PC-3 (cell line): ENCODE measurements around the gene RARRES2. TPM values are rescaled to one million over a fixed set of nuclear protein-coding genes. Genes with fewer than 3 reads are reported as not detected.
"Not testable (repeated sequence)": the region's sequence is repeated elsewhere in the genome, so short reads cannot be mapped to it uniquely, and the experiment has no call there.

Source experiments
- ATAC-seq: fragments of 200-7000 bp; cut with Tn5 transposase; 2 replicates; pipeline ENCODE4 v1.9.1; 2020; ENCODE audit warnings: mild to moderate bottlenecking, moderate library complexity
- BruUV-seq: library from RNA; stranded (reverse); fragments of 400-500 nt; replicated peaks from 2 replicates; lab custom pipeline; 2021; lab: Mats Ljungman, UMichigan
- CTCF ChIA-PET: fragments of 300-600 bp; sonication (Branson Sonifier 250); formaldehyde crosslinking; loops from one replicate; lab custom pipeline; 2022; ENCODE audit warnings: antibody characterized with exemption; lab: Charles Lee
- POLR2A ChIA-PET: fragments of 300-600 bp; sonication (Branson Sonifier 250); formaldehyde crosslinking; loops from one replicate; lab custom pipeline; 2022; ENCODE audit warnings: antibody characterized with exemption; ENCODE audit not compliant: unreplicated experiment; lab: Charles Lee
- DNase-seq: peaks from one replicate; pipeline ENCODE4 v3.0.0-alpha.2; 2015
- H2AFZ ChIP-seq: fragments of 300-600 bp; sonication (generic); 2 replicates; pipeline ENCODE4 v1.6.0; 2016; ENCODE audit warnings: antibody characterized with exemption, low read length
- H3F3A ChIP-seq: fragments of 300-600 bp; sonication (generic); one replicate; pipeline ENCODE4 v1.6.0; 2017; ENCODE audit warnings: antibody characterized with exemption, low read length, control low read depth, mild to moderate bottlenecking; ENCODE audit not compliant: unreplicated experiment
- H3K27ac ChIP-seq: fragments of 300-600 bp; sonication (generic); 2 replicates; pipeline ENCODE4 v1.5.1; 2016; ENCODE audit warnings: mild to moderate bottlenecking, low read length
- H3K27me3 ChIP-seq: fragments of 300-600 bp; sonication (generic); 2 replicates; pipeline ENCODE4 v1.6.1; 2016; ENCODE audit warnings: low read length, mixed read lengths
- H3K36me3 ChIP-seq: fragments of 300-600 bp; sonication (generic); 2 replicates; pipeline ENCODE4 v1.6.1; 2016; ENCODE audit warnings: low read depth, mixed run types, low read length, mixed read lengths
- H3K4me1 ChIP-seq: fragments of 300-600 bp; sonication (generic); 2 replicates; pipeline ENCODE4 v1.5.1; 2016; ENCODE audit warnings: low read length; ENCODE audit not compliant: insufficient read depth
- H3K4me2 ChIP-seq: fragments of 300-600 bp; sonication (generic); 2 replicates; pipeline ENCODE4 v1.6.0; 2016; ENCODE audit warnings: low read length
- H3K4me3 ChIP-seq: fragments of 300-600 bp; sonication (generic); 2 replicates; pipeline ENCODE4 v1.5.1; 2016; ENCODE audit warnings: mild to moderate bottlenecking, low read length, mixed read lengths
- H3K79me2 ChIP-seq: fragments of 300-600 bp; sonication (generic); 2 replicates; pipeline ENCODE4 v1.6.1; 2017; ENCODE audit warnings: low read length, mixed read lengths
- H3K9ac ChIP-seq: fragments of 300-600 bp; sonication (generic); 2 replicates; pipeline ENCODE4 v1.6.0; 2016; ENCODE audit warnings: mild to moderate bottlenecking, low read length
- H3K9me2 ChIP-seq: fragments of 300-600 bp; sonication (generic); replicated peaks from 2 replicates; pipeline ENCODE4 v1.6.1; 2016; ENCODE audit warnings: mixed run types, low read length, mixed read lengths
- H3K9me3 ChIP-seq: fragments of 300-600 bp; sonication (generic); 2 replicates; pipeline ENCODE4 v1.6.1; 2016; ENCODE audit warnings: low read length, mixed read lengths
- H4K20me1 ChIP-seq: fragments of 300-600 bp; sonication (generic); 2 replicates; pipeline ENCODE4 v1.6.1; 2016; ENCODE audit warnings: low read length, mixed read lengths
- CTCF ChIP-seq: fragments of 300-600 bp; sonication (generic); conservative IDR thresholded peaks from 2 replicates; pipeline ENCODE4 v1.5.1; 2017; ENCODE audit warnings: antibody characterized with exemption, low read depth, mild to moderate bottlenecking, low read length
- EZH2 ChIP-seq: fragments of 300-600 bp; sonication (generic); IDR thresholded peaks from one replicate; pipeline ENCODE4 v1.6.1; 2017; ENCODE audit warnings: antibody characterized with exemption, mild to moderate bottlenecking, low read length; ENCODE audit not compliant: unreplicated experiment
- EZH2phosphoT487 ChIP-seq: fragments of 300-600 bp; sonication (generic); IDR thresholded peaks from 2 replicates; pipeline ENCODE4 v1.6.1; 2018; ENCODE audit warnings: mild to moderate bottlenecking, antibody characterized with exemption, low read length, borderline replicate concordance
- intact Hi-C: fragments of 100-400 bp; cut with micrococcal nuclease; formaldehyde crosslinking; loops from 2 replicates; pipeline ENCODE4 v1.9.0; 2023
- total RNA-seq: library from RNA; depleted of rRNA; stranded (reverse); fragments of >200 nt; gene quantifications from 2 replicates; pipeline ENCODE4 v1.2.3, GENCODE V29; 2014

The RARRES2 gene
- total RNA-seq, 1 experiment from 2014 or later = 1.6 TPM

GRCh38 chr7:150322114-150322832, 19.2 kb downstream of the RARRES2 start:
- H3K4me3 ChIP-seq = peak overlapping the region; percentile 81
- H4K20me1 ChIP-seq = no peaks in the 10 kb centered on the region
- TF ChIP-seq EZH2phosphoT487 (no peak), EZH2 (no peak), CTCF (no peak)
- intact Hi-C loops = loop anchor here (5.0 kb wide), 1 partner anchor 55 kb away; the partner anchor contains the start of gene ZNF775
- H2AFZ ChIP-seq = peak overlapping the region; percentile 98
- H3K27me3 ChIP-seq = no peaks in the 10 kb centered on the region
- no peaks in the 10 kb centered on the region for H3K9me2 ChIP-seq
- peak overlapping the region; percentile 86 for H3K9ac ChIP-seq
- H3K4me2 ChIP-seq = peak overlapping the region; percentile 90
- DNase-seq (no peak), ATAC-seq (no peak)
- no peaks in the 10 kb centered on the region for H3K9me3 ChIP-seq
- ChIA-PET CTCF (no interaction called here), POLR2A (no interaction called here)
- H3K36me3 ChIP-seq = no peaks in the 10 kb centered on the region
- no TSS peak for BruUV-seq
- H3K27ac ChIP-seq = no peak overlapping the region
- no peaks in the 10 kb centered on the region for H3F3A ChIP-seq
- H3K79me2 ChIP-seq = peaks cover 7% of the 10 kb centered on the region
- peaks cover 17% of the 10 kb centered on the region for H3K4me1 ChIP-seq

- Histone ChIP-seq H4K20me1 (no peaks in the 10 kb centered on the region), H3K27ac (no peak overlapping the region), H3K4me3 (no peak overlapping the region), H3K4me1 (peaks cover 17% of the 10 kb centered on the region), H3K27me3 (no peaks in the 10 kb centered on the region), H3K9me2 (no peaks in the 10 kb centered on the region), H3K79me2 (peaks cover 7% of the 10 kb centered on the region), H3K36me3 (no peaks in the 10 kb centered on the region), H3K9me3 (no peaks in the 10 kb centered on the region), H3K4me2 (peak overlapping the region; percentile 90), H3F3A (no peaks in the 10 kb centered on the region), H2AFZ (no peak overlapping the region), H3K9ac (no peak overlapping the region)
- ATAC-seq = no peak
- ChIA-PET CTCF (no interaction called here), POLR2A (no interaction called here)
- intact Hi-C loops = loop anchor here (5.0 kb wide), 1 partner anchor 56 kb away; the partner anchor contains the start of gene ZNF775
- TF ChIP-seq CTCF (no peak), EZH2 (no peak), EZH2phosphoT487 (no peak)
- DNase-seq = no peak
- BruUV-seq = no TSS peak
Measured at GRCh38 chr7:150321788-150322113, 19.7 kb downstream of the RARRES2 start.

- Histone ChIP-seq H3K79me2 (no peaks in the 10 kb centered on the region), H3K4me2 (no peak overlapping the region), H4K20me1 (no peaks in the 10 kb centered on the region), H3K4me1 (peaks cover 7% of the 10 kb centered on the region), H3K27ac (no peak overlapping the region), H3K4me3 (no peak overlapping the region), H2AFZ (no peak overlapping the region), H3F3A (no peaks in the 10 kb centered on the region), H3K27me3 (no peaks in the 10 kb centered on the region), H3K36me3 (no peaks in the 10 kb centered on the region), H3K9me3 (no peaks in the 10 kb centered on the region), H3K9me2 (no peaks in the 10 kb centered on the region), H3K9ac (no peak overlapping the region)
- ChIA-PET CTCF (no interaction called here), POLR2A (no interaction called here)
- no peak for ATAC-seq
- no TSS peak for BruUV-seq
- intact Hi-C loops = no loop called here
- TF ChIP-seq EZH2phosphoT487 (no peak), CTCF (no peak), EZH2 (no peak)
- DNase-seq = no peak
Measured at GRCh38 chr7:150317748-150318444, 23.5 kb downstream of the RARRES2 start.

GRCh38 chr7:150316987-150317386, 24.4 kb downstream of the RARRES2 start:
- H4K20me1 ChIP-seq, H3K27me3 ChIP-seq, POLR2A ChIA-PET, H2AFZ ChIP-seq, H3K4me2 ChIP-seq, H3K36me3 ChIP-seq, H3K4me1 ChIP-seq, CTCF ChIA-PET, DNase-seq, H3K9ac ChIP-seq, H3K4me3 ChIP-seq, H3K9me3 ChIP-seq, intact Hi-C loops, ATAC-seq, H3K27ac ChIP-seq, H3F3A ChIP-seq, H3K9me2 ChIP-seq, BruUV-seq, H3K79me2 ChIP-seq: not testable (repeated sequence)
